Fibroblast of villous mesenchyme (primary cell): ENCODE measurements around the gene SMARCD3. TPM values are rescaled to one million over a fixed set of nuclear protein-coding genes. Genes with fewer than 3 reads are reported as not detected.

ENCODE experiments used
- DNase-seq: peaks from one replicate; pipeline ENCODE4 v3.0.0-alpha.2; 2010; ENCODE audit warnings: low read depth
- H3K4me3 ChIP-seq: 2 replicates; pipeline ENCODE4 v1.5.1; 2011; ENCODE audit warnings: low read depth, mild to moderate bottlenecking, low read length
- total RNA-seq: library from RNA; depleted of rRNA; stranded (reverse); fragments of >200 nt; gene quantifications from 2 replicates; pipeline ENCODE4 v1.2.3, GENCODE V29; 2012
- TF ChIP-seq, protein P1 (sequence below): IDR thresholded peaks from 2 replicates; pipeline ENCODE4 v1.5.1; 2012; ENCODE audit warnings: low read depth, mild to moderate bottlenecking, low read length; ENCODE audit not compliant: insufficient read depth

Gene SMARCD3
- total RNA-seq, 1 donor: 32.0 TPM

GRCh38 chr7:151204383-151205032, 44.0 kb downstream of the SMARCD3 start:
- TF ChIP-seq, protein P1, sequence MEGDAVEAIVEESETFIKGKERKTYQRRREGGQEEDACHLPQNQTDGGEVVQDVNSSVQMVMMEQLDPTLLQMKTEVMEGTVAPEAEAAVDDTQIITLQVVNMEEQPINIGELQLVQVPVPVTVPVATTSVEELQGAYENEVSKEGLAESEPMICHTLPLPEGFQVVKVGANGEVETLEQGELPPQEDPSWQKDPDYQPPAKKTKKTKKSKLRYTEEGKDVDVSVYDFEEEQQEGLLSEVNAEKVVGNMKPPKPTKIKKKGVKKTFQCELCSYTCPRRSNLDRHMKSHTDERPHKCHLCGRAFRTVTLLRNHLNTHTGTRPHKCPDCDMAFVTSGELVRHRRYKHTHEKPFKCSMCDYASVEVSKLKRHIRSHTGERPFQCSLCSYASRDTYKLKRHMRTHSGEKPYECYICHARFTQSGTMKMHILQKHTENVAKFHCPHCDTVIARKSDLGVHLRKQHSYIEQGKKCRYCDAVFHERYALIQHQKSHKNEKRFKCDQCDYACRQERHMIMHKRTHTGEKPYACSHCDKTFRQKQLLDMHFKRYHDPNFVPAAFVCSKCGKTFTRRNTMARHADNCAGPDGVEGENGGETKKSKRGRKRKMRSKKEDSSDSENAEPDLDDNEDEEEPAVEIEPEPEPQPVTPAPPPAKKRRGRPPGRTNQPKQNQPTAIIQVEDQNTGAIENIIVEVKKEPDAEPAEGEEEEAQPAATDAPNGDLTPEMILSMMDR: peak; percentile 5
- H3K4me3 ChIP-seq: no peak overlapping the region
- DNase-seq: no peak

- TF ChIP-seq, protein P1: no peak
- H3K4me3 ChIP-seq: no peak overlapping the region
- no peak for DNase-seq
Measured at GRCh38 chr7:151202836-151203235, 45.7 kb downstream of the SMARCD3 start.

DNA sequence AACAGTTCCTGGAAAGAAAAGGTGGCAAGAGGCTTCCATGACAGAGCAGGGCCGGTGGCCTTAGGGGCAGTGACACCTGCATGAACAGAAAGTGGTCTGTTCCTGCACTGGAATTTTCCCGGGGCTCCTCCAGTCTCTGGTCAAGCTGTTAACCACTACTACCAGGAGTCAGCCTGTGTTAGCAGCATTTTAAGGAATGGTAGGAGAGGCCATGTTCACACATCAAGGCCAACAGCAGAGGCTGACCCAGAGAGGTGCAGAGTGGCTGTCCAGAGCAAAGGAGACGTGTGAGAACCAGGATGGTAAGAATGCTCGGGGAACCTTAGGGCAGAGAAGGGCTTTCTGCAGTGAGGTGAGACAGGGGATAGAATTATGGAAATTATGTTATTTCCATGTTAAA, 46.7 kb downstream of the SMARCD3 start:
- no peak overlapping the region for H3K4me3 ChIP-seq
- TF ChIP-seq, protein P1: no peak
- no peak for DNase-seq

- TF ChIP-seq, protein P1: no peak
- no peak for DNase-seq
Measured at GRCh38 chr7:151201344-151201743, 47.1 kb downstream of the SMARCD3 start.

DNA sequence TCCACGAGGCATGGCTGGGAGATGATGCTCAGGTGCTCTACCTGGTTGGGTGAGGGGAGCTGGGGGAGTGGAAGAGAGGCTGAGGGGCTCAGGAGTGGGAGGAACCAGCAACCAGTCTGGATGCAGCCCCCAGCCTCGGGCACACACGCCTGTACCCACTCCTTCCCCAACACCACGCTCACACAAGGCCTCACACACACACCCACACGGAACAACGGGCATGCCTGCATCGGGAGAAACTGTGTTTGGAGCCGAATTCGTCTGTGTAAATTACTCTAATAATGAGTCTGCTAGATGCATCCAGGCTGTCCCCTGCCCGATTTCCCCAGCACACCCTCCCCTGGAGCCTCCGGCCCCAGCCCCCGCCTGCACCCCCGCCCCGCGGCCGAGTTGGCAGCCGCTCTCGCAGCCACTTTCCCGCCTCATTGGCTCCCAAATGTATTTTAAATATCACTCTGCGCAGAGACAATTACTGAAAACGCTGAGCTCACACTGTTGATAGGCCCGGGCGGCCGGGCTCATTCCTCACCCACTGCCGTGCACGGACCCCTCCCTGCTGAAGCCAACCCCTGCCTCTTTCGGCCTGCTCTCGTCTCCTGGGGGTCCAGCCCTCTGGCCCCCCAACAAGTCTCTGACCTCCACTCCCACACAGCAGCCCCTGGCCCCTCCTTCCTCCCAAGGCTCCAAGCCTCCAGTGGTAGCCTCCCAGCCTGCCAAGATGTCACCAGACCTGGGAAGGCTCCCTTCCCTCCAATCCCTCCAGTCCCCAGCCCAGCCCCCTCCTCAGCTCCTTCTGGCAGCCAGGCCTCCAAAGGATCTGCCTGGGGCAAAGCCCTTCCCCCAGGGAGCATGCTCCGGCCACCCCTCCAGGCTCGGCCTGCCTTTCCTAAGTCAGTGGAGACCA, 49.3 kb downstream of the SMARCD3 start:
- no peak overlapping the region for H3K4me3 ChIP-seq
- TF ChIP-seq, protein P1: no peak
- DNase-seq: no peak

More at GRCh38 chr7:151201344-151201743, 47.1 kb downstream of the SMARCD3 start:
- no peak overlapping the region for H3K4me3 ChIP-seq

DNA sequence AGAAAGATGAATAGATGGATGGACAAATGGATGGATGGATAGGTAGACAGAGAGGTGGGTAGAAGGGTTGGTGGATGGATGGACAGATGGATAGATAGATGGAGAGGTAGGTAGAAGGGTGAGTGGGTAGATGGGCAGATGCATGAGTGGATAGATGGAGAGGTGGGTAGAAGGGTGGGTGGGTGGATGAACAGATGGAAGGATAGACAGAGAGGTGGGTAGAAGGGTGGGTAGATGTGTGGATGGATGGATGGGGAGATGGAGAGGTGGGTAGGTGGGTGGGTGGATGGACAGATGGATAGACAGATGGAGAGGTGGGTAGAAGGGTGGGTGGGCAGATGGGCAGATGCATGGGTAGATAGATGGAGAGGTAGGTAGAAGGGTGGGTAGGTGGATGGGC, 50.6 kb downstream of the SMARCD3 start:
- no peak overlapping the region for H3K4me3 ChIP-seq
- TF ChIP-seq, protein P1: no peak
- DNase-seq: no peak
